Epithelial cell of proximal tubule (primary cell): Measurements from ENCODE around the gene PSMC3IP. TPM values are rescaled to one million over a fixed set of nuclear protein-coding genes. Genes with fewer than 3 reads are reported as not detected.
"Not testable (repeated sequence)": the region's sequence is repeated elsewhere in the genome, so short reads cannot be mapped to it uniquely, and the experiment has no call there.

Source experiments
- DNase-seq: peaks from one replicate; pipeline ENCODE4 v3.0.0-alpha.2; 2011; ENCODE audit warnings: low read depth
- H3K4me3 ChIP-seq: 2 replicates; pipeline ENCODE4 v1.5.1; 2011; ENCODE audit warnings: low read depth, mild to moderate bottlenecking, low read length
- CTCF ChIP-seq: conservative IDR thresholded peaks from 2 replicates; pipeline ENCODE4 v1.5.1; 2012; ENCODE audit warnings: low read depth, mild to moderate bottlenecking, low read length
- total RNA-seq: library from RNA; depleted of rRNA; stranded (reverse); fragments of >200 nt; gene quantifications from 2 replicates; pipeline ENCODE4 v1.2.3, GENCODE V29; 2015

The PSMC3IP gene
- total RNA-seq, 1 donor from 2014 or later: 25.9 TPM

DNA sequence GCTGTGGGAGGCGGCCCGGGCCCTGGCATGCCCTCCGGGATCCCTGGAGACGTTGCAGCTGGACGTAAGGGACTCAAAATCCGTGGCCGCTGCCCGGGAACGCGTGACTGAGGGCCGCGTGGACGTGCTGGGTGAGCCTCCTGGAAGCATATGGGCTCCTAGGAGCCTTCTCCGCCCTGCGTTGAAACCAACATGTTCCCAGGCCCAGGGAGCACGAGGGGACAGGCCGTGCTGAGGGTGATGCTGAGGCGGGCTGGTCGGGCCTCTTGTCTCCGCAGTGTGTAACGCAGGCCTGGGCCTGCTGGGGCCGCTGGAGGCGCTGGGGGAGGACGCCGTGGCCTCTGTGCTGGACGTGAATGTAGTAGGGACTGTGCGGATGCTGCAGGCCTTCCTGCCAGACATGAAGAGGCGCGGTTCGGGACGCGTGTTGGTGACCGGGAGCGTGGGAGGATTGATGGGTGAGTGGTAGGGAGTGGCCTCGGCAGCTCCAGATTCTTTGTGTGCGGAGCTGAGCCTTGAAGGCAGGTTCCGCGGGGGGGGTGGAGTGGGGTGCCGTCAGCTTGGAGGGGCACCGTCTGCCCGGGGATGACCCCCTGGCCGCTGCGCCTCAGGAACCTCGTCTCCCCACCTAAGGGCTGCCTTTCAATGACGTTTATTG is 24.2 kb downstream of the PSMC3IP start:
- DNase-seq: no peak
- no peak for TF ChIP-seq CTCF
- H3K4me3 ChIP-seq: peak overlapping the region; percentile 86

- DNase-seq: not testable (repeated sequence)
- peak within 1 kb of the TSS; percentile 86 for H3K4me3 ChIP-seq
These were observed 24.8 kb downstream of the PSMC3IP start, which contains the start of gene HSD17B1 for GRCh38 chr17:42552736-42553135. HSD17B1 (plus strand) TSS chr17:42552923; CDS start chr17:42552934, 11 bp downstream.

DNA sequence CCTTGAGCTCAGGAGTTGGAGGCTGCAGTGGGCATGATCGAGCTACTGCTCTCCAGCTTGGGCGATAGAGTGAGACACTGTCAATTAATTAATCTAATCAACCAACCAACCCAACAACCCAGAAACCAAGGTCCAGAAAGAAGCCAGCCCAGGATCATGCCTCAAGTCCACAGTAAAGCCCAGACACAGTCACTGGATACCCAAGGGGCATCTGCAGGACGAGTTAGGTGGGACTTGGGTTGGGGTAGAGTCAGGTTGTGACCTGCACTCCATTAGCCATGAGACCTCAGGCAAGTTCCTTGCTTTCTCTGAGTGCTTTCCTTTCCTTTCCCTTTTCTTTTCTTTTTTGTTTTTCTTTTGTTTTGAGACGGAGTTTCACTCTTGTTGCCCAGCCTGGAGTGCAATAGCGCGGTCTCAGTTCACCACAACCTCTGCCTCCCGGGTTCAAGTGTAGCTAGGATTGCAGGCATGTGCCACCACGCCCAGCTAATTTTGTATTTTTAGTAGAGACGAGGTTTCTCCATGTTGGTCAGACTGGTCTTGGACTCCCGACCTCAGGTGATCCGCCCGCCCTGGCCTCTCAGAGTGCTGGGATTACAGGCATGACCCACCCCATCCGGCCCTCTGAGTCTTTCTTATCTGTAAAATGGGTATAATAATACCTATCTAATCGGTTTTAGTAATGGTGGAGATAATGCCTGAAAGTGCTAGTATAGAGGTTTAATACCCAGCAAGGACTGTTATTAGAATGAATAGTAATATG is 28.4 kb downstream of the PSMC3IP start:
- no peak for DNase-seq
- TF ChIP-seq CTCF: no peak
- H3K4me3 ChIP-seq: peak overlapping the region; percentile 61

- DNase-seq: no peak
- H3K4me3 ChIP-seq: peak overlapping the region; percentile 61
- peak; percentile 69 for TF ChIP-seq CTCF
These were observed 29.3 kb downstream of the PSMC3IP start for GRCh38 chr17:42548070-42548837.

- no peak for TF ChIP-seq CTCF
- no peak for DNase-seq
- peak overlapping the region; percentile 61 for H3K4me3 ChIP-seq
These were observed 29.8 kb downstream of the PSMC3IP start for GRCh38 chr17:42547698-42548069.

- no peak overlapping the region for H3K4me3 ChIP-seq
- no peak for TF ChIP-seq CTCF
- DNase-seq: no peak
These were observed 30.5 kb downstream of the PSMC3IP start for GRCh38 chr17:42547001-42547461.

GRCh38 chr17:42545755-42546505 is 31.6 kb downstream of the PSMC3IP start:
- not testable (repeated sequence) for DNase-seq

More at GRCh38 chr17:42545755-42546505, 31.6 kb downstream of the PSMC3IP start:
- not testable (repeated sequence) for H3K4me3 ChIP-seq
